ENCODE results near the gene ADAMTSL2.

DNA sequence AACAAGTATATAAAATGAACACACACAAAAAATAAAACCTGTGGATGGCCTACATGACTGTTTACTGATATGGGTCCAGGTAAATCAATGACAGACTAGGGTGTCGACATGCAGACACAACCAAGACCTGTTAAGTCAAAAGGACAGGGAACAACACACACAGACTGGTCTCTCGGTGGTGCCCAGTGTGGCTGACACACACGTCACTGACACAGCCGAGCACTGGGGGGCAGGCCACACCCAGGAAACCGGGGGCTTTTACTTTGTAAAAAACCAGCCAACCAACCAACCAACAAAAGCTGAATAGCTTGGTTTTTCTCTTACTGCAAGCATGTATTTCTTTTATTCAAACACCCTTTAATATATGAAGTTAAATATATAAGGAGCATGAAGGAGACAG, 69.7 kb downstream of the ADAMTSL2 start:
- TF ChIP-seq, protein P1, sequence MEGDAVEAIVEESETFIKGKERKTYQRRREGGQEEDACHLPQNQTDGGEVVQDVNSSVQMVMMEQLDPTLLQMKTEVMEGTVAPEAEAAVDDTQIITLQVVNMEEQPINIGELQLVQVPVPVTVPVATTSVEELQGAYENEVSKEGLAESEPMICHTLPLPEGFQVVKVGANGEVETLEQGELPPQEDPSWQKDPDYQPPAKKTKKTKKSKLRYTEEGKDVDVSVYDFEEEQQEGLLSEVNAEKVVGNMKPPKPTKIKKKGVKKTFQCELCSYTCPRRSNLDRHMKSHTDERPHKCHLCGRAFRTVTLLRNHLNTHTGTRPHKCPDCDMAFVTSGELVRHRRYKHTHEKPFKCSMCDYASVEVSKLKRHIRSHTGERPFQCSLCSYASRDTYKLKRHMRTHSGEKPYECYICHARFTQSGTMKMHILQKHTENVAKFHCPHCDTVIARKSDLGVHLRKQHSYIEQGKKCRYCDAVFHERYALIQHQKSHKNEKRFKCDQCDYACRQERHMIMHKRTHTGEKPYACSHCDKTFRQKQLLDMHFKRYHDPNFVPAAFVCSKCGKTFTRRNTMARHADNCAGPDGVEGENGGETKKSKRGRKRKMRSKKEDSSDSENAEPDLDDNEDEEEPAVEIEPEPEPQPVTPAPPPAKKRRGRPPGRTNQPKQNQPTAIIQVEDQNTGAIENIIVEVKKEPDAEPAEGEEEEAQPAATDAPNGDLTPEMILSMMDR (IDR thresholded peaks at IDR 0.05): no peak
- no peak for TF ChIP-seq EP300 (IDR thresholded peaks at IDR 0.05)
- no peak for TF ChIP-seq POLR2A (IDR thresholded peaks at IDR 0.05)

All from ovary (tissue), 3 donors.